Neutrophil (primary cell): ENCODE measurements around the gene PCNP.
"Not testable (repeated sequence)": the region's sequence is repeated elsewhere in the genome, so short reads cannot be mapped to it uniquely, and the experiment has no call there.

Experiments used
- H3K27ac ChIP-seq: fragments of 200-600 bp; sonication (generic); 2 replicates; pipeline ENCODE4 v1.5.1; 2016; ENCODE audit warnings: mild to moderate bottlenecking, moderate library complexity
- H3K27me3 ChIP-seq: fragments of 200-600 bp; sonication (generic); 2 replicates; pipeline ENCODE4 v1.6.0; 2016; ENCODE audit warnings: mild to moderate bottlenecking
- H3K36me3 ChIP-seq: fragments of 200-600 bp; sonication (generic); 2 replicates; pipeline ENCODE4 v1.5.1; 2017
- H3K4me1 ChIP-seq, 2 experiments: fragments of 200-600 bp in 1 of 2; sonication (generic) in 1 of 2; 1 replicate in 1 of 2; 2 replicates in 1 of 2; pipeline versions ENCODE4 v1.5.1 to v1.6.1; 2013 to 2016; ENCODE audit warnings: low read depth in 1 of 2, low read length in 1 of 2, mild to moderate bottlenecking in 1 of 2, moderate library complexity in 1 of 2; ENCODE audit not compliant: control insufficient read depth in 1 of 2, insufficient read depth in 1 of 2
- H3K4me3 ChIP-seq, 2 experiments: fragments of 200-600 bp in 1 of 2; sonication (generic) in 1 of 2; 1 replicate in 1 of 2; 2 replicates in 1 of 2; pipeline ENCODE4 v1.5.1; 2013 to 2016; ENCODE audit warnings: low read depth in 1 of 2, low read length in 1 of 2, mild to moderate bottlenecking in 1 of 2, moderate library complexity in 1 of 2
- H3K9me3 ChIP-seq: fragments of 200-600 bp; sonication (generic); 2 replicates; pipeline ENCODE4 v1.5.1; 2016
- CTCF ChIP-seq: fragments of 200-600 bp; sonication (generic); IDR thresholded peaks from 2 replicates; pipeline ENCODE4 v1.5.1; 2016; ENCODE audit warnings: antibody characterized with exemption

Gene PCNP

GRCh38 chr3:101611023-101611422, 37.0 kb downstream of the PCNP start:
- Histone ChIP-seq H3K4me1 (no peaks in the 10 kb centered on the region), H3K36me3 (no peaks in the 10 kb centered on the region), H3K27ac (no peak overlapping the region)

GRCh38 chr3:101613014-101613413, 39.0 kb downstream of the PCNP start:
- not testable (repeated sequence) for H3K27me3 ChIP-seq, H3K27ac ChIP-seq, H3K36me3 ChIP-seq, H3K9me3 ChIP-seq, H3K4me3 ChIP-seq, H3K4me1 ChIP-seq

More at GRCh38 chr3:101611023-101611422, 37.0 kb downstream of the PCNP start:
- Histone ChIP-seq H3K4me3 (no peak overlapping the region), H3K27me3 (no peaks in the 10 kb centered on the region), H3K9me3 (no peaks in the 10 kb centered on the region)
- TF ChIP-seq CTCF = no peak

GRCh38 chr3:101615525-101615924, 41.5 kb downstream of the PCNP start:
- H3K4me1 ChIP-seq = no peaks in the 10 kb centered on the region
- H3K27me3 ChIP-seq = no peaks in the 10 kb centered on the region
- H3K27ac ChIP-seq = no peak overlapping the region
- H3K9me3 ChIP-seq = no peaks in the 10 kb centered on the region
- TF ChIP-seq CTCF = no peak
- H3K4me3 ChIP-seq = no peak overlapping the region
- no peaks in the 10 kb centered on the region for H3K36me3 ChIP-seq

- Histone ChIP-seq H3K4me3 (no peak overlapping the region), H3K4me1 (no peaks in the 10 kb centered on the region), H3K9me3 (no peaks in the 10 kb centered on the region), H3K36me3 (no peaks in the 10 kb centered on the region), H3K27me3 (no peaks in the 10 kb centered on the region), H3K27ac (no peak overlapping the region)
- no peak for TF ChIP-seq CTCF
These were observed 43.5 kb downstream of the PCNP start for GRCh38 chr3:101617478-101617877.

GRCh38 chr3:101618726-101619125, 44.7 kb downstream of the PCNP start:
- Histone ChIP-seq H3K9me3 (no peaks in the 10 kb centered on the region), H3K4me1 (no peaks in the 10 kb centered on the region), H3K36me3 (no peaks in the 10 kb centered on the region), H3K27me3 (no peaks in the 10 kb centered on the region), H3K27ac (no peak overlapping the region), H3K4me3 (no peak overlapping the region)
- no peak for TF ChIP-seq CTCF

GRCh38 chr3:101619734-101620133, 45.8 kb downstream of the PCNP start:
- Histone ChIP-seq H3K9me3 (no peaks in the 10 kb centered on the region), H3K27me3 (no peaks in the 10 kb centered on the region), H3K4me1 (no peaks in the 10 kb centered on the region), H3K4me3 (no peak overlapping the region), H3K27ac (no peak overlapping the region), H3K36me3 (no peaks in the 10 kb centered on the region)
- no peak for TF ChIP-seq CTCF
